Nephron (organoid): ENCODE results near the gene FANCE.

Source experiments
- H3K27ac Mint-ChIP-seq, 3 experiments: 2 replicates each; pipeline ENCODE4 v1.8.0; 2020; ENCODE audit warnings: mixed read lengths in 3 of 3, mild to moderate bottlenecking in 2 of 3, moderate library complexity in 1 of 3
- H3K27me3 Mint-ChIP-seq: 2 replicates; pipeline ENCODE4 v1.8.0; 2021; ENCODE audit warnings: low read depth, mild to moderate bottlenecking, moderate library complexity, mixed read lengths
- H3K36me3 Mint-ChIP-seq: 2 replicates; pipeline ENCODE4 v1.8.0; 2020; ENCODE audit warnings: low read depth, mixed read lengths
- H3K4me1 Mint-ChIP-seq: 2 replicates; pipeline ENCODE4 v1.8.0; 2020; ENCODE audit warnings: mixed read lengths
- H3K4me3 Mint-ChIP-seq, 3 experiments: 2 replicates each; pipeline ENCODE4 v1.8.0; 2020; ENCODE audit warnings: mild to moderate bottlenecking in 3 of 3, mixed read lengths in 3 of 3, moderate library complexity in 2 of 3
- H3K9me3 Mint-ChIP-seq: 2 replicates; pipeline ENCODE4 v1.8.0; 2020; ENCODE audit warnings: mixed read lengths
- TF ChIP-seq, protein P1 (sequence below), 3 experiments: fragments of 200-600 bp; sonication (generic); IDR thresholded peaks; one replicate each; pipeline ENCODE4 v1.5.0; 2021; ENCODE audit warnings: antibody characterized with exemption in 3 of 3; ENCODE audit not compliant: unreplicated experiment in 3 of 3

Gene FANCE

DNA sequence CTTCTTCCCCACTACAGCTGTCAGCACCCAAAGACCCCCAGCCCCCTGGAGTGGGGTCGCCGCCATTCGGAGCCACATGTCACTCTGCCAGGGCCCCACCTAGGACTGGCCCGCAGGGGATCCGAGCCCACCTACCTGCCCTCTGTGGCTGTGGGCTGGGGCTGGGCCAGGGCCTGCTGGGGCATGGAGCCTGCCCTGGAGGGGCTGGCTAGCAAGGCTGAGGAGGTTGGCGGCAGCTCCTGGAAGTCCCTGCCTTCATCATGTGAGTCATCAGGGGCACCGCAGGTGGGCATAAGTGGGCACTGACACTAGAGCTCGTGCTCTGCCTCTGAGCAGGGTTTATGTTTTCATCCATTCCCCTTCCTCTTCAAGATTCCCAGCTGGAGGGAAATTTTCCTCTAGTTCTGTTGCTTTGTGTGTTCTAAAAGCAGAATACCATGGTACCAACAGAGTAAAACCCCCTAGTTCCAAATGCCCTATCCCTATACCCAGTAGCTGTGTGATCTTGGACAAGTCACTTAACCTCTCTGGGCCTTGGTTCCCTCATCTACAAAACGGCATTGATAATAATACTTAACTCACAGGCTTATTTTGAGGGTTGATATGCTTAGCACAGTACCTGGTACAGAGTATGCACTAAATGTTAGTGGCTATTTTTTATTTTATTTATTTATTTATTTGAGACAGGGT, 8.7 kb upstream of the FANCE start:
- TF ChIP-seq, protein P1, sequence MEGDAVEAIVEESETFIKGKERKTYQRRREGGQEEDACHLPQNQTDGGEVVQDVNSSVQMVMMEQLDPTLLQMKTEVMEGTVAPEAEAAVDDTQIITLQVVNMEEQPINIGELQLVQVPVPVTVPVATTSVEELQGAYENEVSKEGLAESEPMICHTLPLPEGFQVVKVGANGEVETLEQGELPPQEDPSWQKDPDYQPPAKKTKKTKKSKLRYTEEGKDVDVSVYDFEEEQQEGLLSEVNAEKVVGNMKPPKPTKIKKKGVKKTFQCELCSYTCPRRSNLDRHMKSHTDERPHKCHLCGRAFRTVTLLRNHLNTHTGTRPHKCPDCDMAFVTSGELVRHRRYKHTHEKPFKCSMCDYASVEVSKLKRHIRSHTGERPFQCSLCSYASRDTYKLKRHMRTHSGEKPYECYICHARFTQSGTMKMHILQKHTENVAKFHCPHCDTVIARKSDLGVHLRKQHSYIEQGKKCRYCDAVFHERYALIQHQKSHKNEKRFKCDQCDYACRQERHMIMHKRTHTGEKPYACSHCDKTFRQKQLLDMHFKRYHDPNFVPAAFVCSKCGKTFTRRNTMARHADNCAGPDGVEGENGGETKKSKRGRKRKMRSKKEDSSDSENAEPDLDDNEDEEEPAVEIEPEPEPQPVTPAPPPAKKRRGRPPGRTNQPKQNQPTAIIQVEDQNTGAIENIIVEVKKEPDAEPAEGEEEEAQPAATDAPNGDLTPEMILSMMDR (IDR thresholded peaks at IDR 0.05; ENCODE audit: unreplicated experiment in 3 of 3) = no peak
- Mint-ChIP-seq H3K27me3 (peaks cover 10% of the 10 kb centered on the region), H3K9me3 (no peaks in the 10 kb centered on the region)

DNA sequence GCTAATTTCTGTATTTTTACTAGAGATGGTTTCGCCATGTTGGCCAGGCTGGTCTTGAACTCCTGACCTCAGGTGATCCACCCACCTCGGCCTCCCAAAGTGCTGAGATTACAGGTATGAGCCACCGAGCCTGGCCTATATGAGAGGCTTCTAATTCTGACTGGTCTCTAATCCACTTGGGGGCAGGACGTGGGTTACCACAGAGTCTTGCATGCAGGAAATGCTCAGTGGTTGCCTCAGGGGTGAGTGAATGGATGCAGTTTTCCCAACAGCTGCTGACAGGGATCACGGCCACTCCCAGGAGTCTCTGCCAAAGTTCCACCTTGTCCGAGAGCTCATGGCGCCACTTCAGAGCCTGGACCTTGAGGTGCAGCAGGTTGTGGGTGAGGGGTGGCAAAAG, 6.4 kb upstream of the FANCE start:
- Mint-ChIP-seq H3K4me1 (peaks cover 4% of the 10 kb centered on the region), H3K9me3 (no peaks in the 10 kb centered on the region), H3K27ac (no peak overlapping the region), H3K27me3 (peaks cover 10% of the 10 kb centered on the region), H3K4me3 (no peak overlapping the region), H3K36me3 (no peaks in the 10 kb centered on the region)
- TF ChIP-seq, protein P1 (IDR thresholded peaks at IDR 0.05; ENCODE audit: unreplicated experiment in 3 of 3) = no peak

More for the DNA sequence above, 8.7 kb upstream of the FANCE start:
- H3K36me3 Mint-ChIP-seq = no peaks in the 10 kb centered on the region
- H3K4me1 Mint-ChIP-seq = peaks cover 4% of the 10 kb centered on the region
- H3K27ac Mint-ChIP-seq = no peak overlapping the region
- no peak overlapping the region for H3K4me3 Mint-ChIP-seq

DNA sequence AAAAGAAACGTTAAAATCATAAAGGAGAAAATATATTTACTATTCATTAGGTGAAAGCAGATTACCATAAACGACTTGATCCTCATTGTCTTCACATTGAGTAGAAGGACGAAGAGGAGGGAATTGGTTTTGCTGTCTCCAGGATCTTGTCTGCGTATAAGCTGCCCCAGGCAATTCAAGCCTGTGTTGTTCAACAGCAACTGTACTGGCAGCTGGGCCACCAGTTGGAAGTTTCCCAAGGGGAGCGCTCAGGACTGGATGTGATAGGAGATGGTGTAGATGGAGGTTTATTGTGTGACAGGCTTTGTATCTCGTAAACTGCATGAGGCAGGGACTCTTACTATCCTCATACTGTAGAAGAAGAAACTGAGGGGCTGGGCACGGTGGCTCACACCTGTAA, 3.9 kb upstream of the FANCE start:
- H3K27ac Mint-ChIP-seq = no peak overlapping the region
- H3K27me3 Mint-ChIP-seq = peaks cover 8% of the 10 kb centered on the region
- no peaks in the 10 kb centered on the region for H3K9me3 Mint-ChIP-seq
- TF ChIP-seq, protein P1 (IDR thresholded peaks at IDR 0.05; ENCODE audit: unreplicated experiment in 3 of 3) = no peak
- no peak overlapping the region for H3K4me3 Mint-ChIP-seq
- no peaks in the 10 kb centered on the region for H3K36me3 Mint-ChIP-seq
- H3K4me1 Mint-ChIP-seq = peaks cover 18% of the 10 kb centered on the region

DNA sequence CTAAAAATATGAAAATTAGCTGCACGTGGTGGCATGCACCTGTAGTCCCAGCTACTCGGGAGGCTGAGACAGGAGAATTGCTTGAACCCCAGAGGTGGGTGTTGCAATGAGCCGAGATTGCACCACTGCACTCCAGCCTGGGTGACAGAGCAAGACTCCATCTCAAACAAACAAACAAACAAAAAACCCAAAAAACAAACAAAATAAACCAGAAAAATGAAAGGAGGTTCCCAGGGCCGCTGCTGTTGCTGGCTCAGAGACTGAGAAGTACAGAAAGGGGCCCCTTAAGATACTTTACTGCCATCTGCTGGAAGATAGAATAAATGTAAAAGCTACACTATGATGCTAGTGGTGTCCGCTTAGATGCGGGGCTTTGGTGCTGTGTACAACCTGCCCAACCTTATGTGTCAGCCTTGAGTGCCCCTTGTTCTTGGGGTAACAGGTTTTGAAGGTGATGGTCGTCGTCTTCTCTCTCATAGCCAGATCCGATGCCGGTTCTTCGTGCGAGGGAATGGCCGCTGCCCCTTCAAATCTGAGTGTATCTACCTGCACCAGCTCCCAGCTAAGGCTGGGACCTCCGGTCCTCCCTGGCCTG, 2.8 kb upstream of the FANCE start:
- Mint-ChIP-seq H3K4me3 (peak overlapping the region; percentile 56 to 79 (median 75)), H3K36me3 (no peaks in the 10 kb centered on the region), H3K27me3 (peaks cover 8% of the 10 kb centered on the region), H3K9me3 (no peaks in the 10 kb centered on the region), H3K27ac (peak overlapping the region in 2 of 3 experiments; percentile 30 to 85), H3K4me1 (peaks cover 28% of the 10 kb centered on the region)
- TF ChIP-seq, protein P1 (IDR thresholded peaks at IDR 0.05; ENCODE audit: unreplicated experiment in 3 of 3) = peak; percentile 71 to 79 (median 77)

DNA sequence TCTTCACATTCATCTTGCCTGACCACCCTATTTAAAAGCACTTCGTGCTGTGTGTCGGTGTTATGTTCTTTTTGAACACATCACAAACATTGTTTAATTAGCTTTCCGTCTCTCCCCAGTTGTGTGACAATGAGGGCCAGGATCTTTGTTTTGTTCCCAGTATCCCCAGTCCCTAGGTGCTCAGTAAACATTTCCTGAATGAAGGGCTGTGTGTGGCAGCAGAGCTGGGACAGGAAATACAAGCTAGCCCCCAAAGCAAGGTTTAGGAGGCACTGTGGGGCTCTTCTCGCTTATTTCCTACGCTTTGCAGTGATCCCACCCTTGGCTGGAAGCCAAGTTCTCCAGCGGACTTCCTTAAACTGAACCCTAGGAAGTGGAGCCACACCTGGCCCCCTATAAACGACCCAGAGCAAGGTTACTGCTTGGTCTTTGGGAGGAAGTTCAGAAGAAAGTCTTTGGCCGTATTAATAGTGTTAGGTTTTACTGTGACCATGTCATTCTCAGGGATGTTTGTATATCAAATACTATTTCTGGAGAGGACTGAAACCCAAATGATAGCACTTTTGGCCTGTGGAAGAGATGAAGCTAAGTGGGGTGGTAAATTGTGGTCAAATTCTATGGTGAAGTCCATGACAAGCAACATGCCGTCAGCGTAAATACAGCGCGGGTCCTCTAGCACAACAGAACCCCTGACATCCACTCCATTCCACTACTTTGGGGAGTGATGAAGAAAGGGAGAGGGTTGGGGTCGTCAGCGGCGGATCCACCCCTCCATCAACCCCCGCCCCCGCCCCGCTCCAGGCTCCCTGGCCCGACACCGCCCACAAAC, 570 bp upstream of the FANCE start:
- H3K27me3 Mint-ChIP-seq = peaks cover 8% of the 10 kb centered on the region
- H3K27ac Mint-ChIP-seq = peak overlapping the region in 2 of 3 experiments; percentile 18 to 53
- peak overlapping the region; percentile 77 to 85 (median 82) for H3K4me3 Mint-ChIP-seq
- peaks cover 10% of the 10 kb centered on the region for H3K36me3 Mint-ChIP-seq
- H3K4me1 Mint-ChIP-seq = peaks cover 40% of the 10 kb centered on the region
- TF ChIP-seq, protein P1 (IDR thresholded peaks at IDR 0.05; ENCODE audit: unreplicated experiment in 3 of 3) = no peak
- H3K9me3 Mint-ChIP-seq = no peaks in the 10 kb centered on the region
